ENCODE results near the gene OR4A15.

DNA sequence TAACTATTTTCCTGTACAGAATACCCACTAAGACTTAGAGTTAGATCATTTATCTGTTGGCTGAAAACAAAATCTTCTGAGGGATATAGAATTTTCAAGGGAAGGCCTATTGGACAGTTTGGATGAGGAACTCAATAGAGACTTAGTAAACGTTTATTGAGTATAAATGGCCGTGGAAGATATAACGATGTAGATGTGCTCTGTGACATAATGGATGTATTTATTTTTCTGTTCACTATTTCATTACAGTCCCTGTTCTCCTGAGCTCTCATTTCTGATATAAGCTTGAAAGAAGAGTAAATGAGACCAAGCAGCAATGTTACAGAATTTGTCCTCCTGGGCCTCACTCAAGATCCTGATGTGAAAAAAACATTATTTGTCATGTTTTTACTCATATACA lies 24.9 kb upstream of the OR4A15 start, which contains the start of gene OR4A16:
- TF ChIP-seq, protein P1, sequence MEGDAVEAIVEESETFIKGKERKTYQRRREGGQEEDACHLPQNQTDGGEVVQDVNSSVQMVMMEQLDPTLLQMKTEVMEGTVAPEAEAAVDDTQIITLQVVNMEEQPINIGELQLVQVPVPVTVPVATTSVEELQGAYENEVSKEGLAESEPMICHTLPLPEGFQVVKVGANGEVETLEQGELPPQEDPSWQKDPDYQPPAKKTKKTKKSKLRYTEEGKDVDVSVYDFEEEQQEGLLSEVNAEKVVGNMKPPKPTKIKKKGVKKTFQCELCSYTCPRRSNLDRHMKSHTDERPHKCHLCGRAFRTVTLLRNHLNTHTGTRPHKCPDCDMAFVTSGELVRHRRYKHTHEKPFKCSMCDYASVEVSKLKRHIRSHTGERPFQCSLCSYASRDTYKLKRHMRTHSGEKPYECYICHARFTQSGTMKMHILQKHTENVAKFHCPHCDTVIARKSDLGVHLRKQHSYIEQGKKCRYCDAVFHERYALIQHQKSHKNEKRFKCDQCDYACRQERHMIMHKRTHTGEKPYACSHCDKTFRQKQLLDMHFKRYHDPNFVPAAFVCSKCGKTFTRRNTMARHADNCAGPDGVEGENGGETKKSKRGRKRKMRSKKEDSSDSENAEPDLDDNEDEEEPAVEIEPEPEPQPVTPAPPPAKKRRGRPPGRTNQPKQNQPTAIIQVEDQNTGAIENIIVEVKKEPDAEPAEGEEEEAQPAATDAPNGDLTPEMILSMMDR (conservative IDR thresholded peaks at IDR 0.05; ENCODE audit: low read depth, low read length) = no peak
- TF ChIP-seq EZH2 (IDR thresholded peaks at IDR 0.05; ENCODE audit: low read length, unreplicated experiment) = no peak
- TF ChIP-seq EZH2phosphoT487 (IDR thresholded peaks at IDR 0.05; ENCODE audit: borderline replicate concordance, low read length) = no peak
